Uterus (tissue), 4 donors: ENCODE measurements around the gene ADARB1. TPM values are rescaled to one million over a fixed set of nuclear protein-coding genes. Genes with fewer than 3 reads are reported as not detected.

Experiments used
- DNase-seq, 2 donors: peaks; one replicate each; pipeline ENCODE4 v3.0.0-alpha.2; 2019 to 2020
- H3K27ac ChIP-seq, 2 donors: fragments of 200-600 bp; sonication (generic); 1 replicate in 1 of 2; 2 replicates in 1 of 2; pipeline ENCODE4 v1.5.1; 2016 to 2018
- H3K27me3 ChIP-seq, 2 donors: fragments of 200-600 bp; sonication (generic); one replicate each; pipeline ENCODE4 v1.5.1; 2018 to 2019; ENCODE audit warnings: control low read depth in 1 of 2
- H3K36me3 ChIP-seq, 2 donors: fragments of 200-600 bp; sonication (generic); one replicate each; pipeline ENCODE4 v1.5.1; 2019; ENCODE audit warnings: control low read depth in 1 of 2
- H3K4me1 ChIP-seq, 2 donors: fragments of 200-600 bp; sonication (generic); one replicate each; pipeline ENCODE4 v1.5.1; 2018 to 2019; ENCODE audit warnings: control low read depth in 1 of 2
- H3K4me3 ChIP-seq, 2 donors: fragments of 200-600 bp; sonication (generic); 1 replicate in 1 of 2; 2 replicates in 1 of 2; pipeline ENCODE4 v1.5.1; 2018 to 2019; ENCODE audit warnings: mild to moderate bottlenecking in 1 of 2
- H3K9me3 ChIP-seq, 2 donors: fragments of 200-600 bp; sonication (generic); one replicate each; pipeline ENCODE4 v1.5.1; 2019; ENCODE audit warnings: control low read depth in 1 of 2
- CTCF ChIP-seq, 4 experiments: fragments of 200-600 bp in 2 of 4; fragments of 450-650 bp in 2 of 4; sonication (generic) in 2 of 4; IDR thresholded peaks; one replicate each; pipeline ENCODE4 v1.5.1; 2016 to 2019; ENCODE audit warnings: antibody characterized with exemption in 4 of 4, mild to moderate bottlenecking in 2 of 4, moderate library complexity in 1 of 4
- POLR2A ChIP-seq, 2 donors: fragments of 450-650 bp; IDR thresholded peaks; one replicate each; pipeline ENCODE4 v1.6.1; 2016; ENCODE audit warnings: antibody characterized with exemption in 2 of 2, mild to moderate bottlenecking in 1 of 2, moderate library complexity in 1 of 2
- intact Hi-C: fragments of 100-400 bp; cut with DNase I; formaldehyde crosslinking; loops from one replicate; pipeline ENCODE4 v1.15.1; 2023; ENCODE audit warnings: low total_unique reads
- total RNA-seq, 4 donors: library from RNA; depleted of rRNA in 3 of 4; stranded (reverse); fragments of >200 nt in 3 of 4; gene quantifications; one replicate each; pipeline versions ENCODE4 v1.1.0 to v1.2.4, GENCODE V29; 2014 to 2023
- donor health status: DM: yes; HTN: yes; CAD: no.

Gene ADARB1
- total RNA-seq, 4 donors from 2014 or later: 21.8 to 69.6 (median 43.3) TPM

- Histone ChIP-seq H3K27ac (no peak overlapping the region), H3K27me3 (no peaks in the 10 kb centered on the region), H3K4me3 (no peak overlapping the region), H3K9me3 (no peaks in the 10 kb centered on the region), H3K4me1 (no peaks in the 10 kb centered on the region), H3K36me3 (no peaks in the 10 kb centered on the region)
- no peak for DNase-seq
- TF ChIP-seq POLR2A (IDR thresholded peaks at IDR 0.05): no peak
- TF ChIP-seq CTCF (IDR thresholded peaks at IDR 0.05): no peak
- intact Hi-C loops: no loop called here
These were observed 20.7 kb upstream of the ADARB1 start for GRCh38 chr21:45053561-45054226.

GRCh38 chr21:45054227-45054926, 20.0 kb upstream of the ADARB1 start:
- H3K4me1 ChIP-seq: no peaks in the 10 kb centered on the region
- no peak for DNase-seq
- intact Hi-C loops: no loop called here
- no peaks in the 10 kb centered on the region for H3K9me3 ChIP-seq
- H3K27ac ChIP-seq: no peak overlapping the region
- no peak overlapping the region for H3K4me3 ChIP-seq
- no peaks in the 10 kb centered on the region for H3K36me3 ChIP-seq
- TF ChIP-seq CTCF (IDR thresholded peaks at IDR 0.05) (no peak), POLR2A (IDR thresholded peaks at IDR 0.05) (no peak)
- no peaks in the 10 kb centered on the region for H3K27me3 ChIP-seq

GRCh38 chr21:45054927-45055612, 19.3 kb upstream of the ADARB1 start:
- Histone ChIP-seq H3K4me1 (no peaks in the 10 kb centered on the region), H3K4me3 (no peak overlapping the region), H3K36me3 (no peaks in the 10 kb centered on the region), H3K27me3 (no peaks in the 10 kb centered on the region), H3K27ac (no peak overlapping the region), H3K9me3 (no peaks in the 10 kb centered on the region)
- intact Hi-C loops: no loop called here
- no peak for DNase-seq
- no peak for TF ChIP-seq POLR2A (IDR thresholded peaks at IDR 0.05)
- TF ChIP-seq CTCF (IDR thresholded peaks at IDR 0.05): no peak

GRCh38 chr21:45055861-45056260, 18.5 kb upstream of the ADARB1 start:
- H3K36me3 ChIP-seq: no peaks in the 10 kb centered on the region
- intact Hi-C loops: no loop called here
- peak overlapping the region in 1 of 2 donors; percentile 6 for H3K27ac ChIP-seq
- H3K4me3 ChIP-seq: no peak overlapping the region
- no peaks in the 10 kb centered on the region for H3K9me3 ChIP-seq
- TF ChIP-seq POLR2A (IDR thresholded peaks at IDR 0.05) (no peak), CTCF (IDR thresholded peaks at IDR 0.05) (no peak)
- no peak for DNase-seq
- no peaks in the 10 kb centered on the region for H3K4me1 ChIP-seq
- H3K27me3 ChIP-seq: no peaks in the 10 kb centered on the region
